Neural cell (in vitro differentiated cells): ENCODE results near the gene OR10G2.

Experiments used
- CTCF ChIP-seq: fragments of 450-650 bp; IDR thresholded peaks from 2 replicates; pipeline ENCODE4 v1.5.1; 2014; ENCODE audit warnings: antibody characterized with exemption, mild to moderate bottlenecking, moderate library complexity; ENCODE audit not compliant: poor library complexity, severe bottlenecking
- EP300 ChIP-seq: fragments of 450-650 bp; conservative IDR thresholded peaks from 2 replicates; pipeline ENCODE4 v1.6.1; 2014; ENCODE audit warnings: antibody characterized with exemption, mild to moderate bottlenecking, moderate library complexity; ENCODE audit not compliant: poor library complexity, severe bottlenecking
- EZH2 ChIP-seq: fragments of 200-600, 300-800 bp; shearing (Covaris generic), sonication (generic); IDR thresholded peaks from 2 replicates; pipeline ENCODE4 v1.6.1; 2014; ENCODE audit warnings: antibody characterized with exemption, low read length, borderline replicate concordance, mild to moderate bottlenecking; ENCODE audit not compliant: insufficient read depth, poor library complexity, severe bottlenecking
- MXI1 ChIP-seq: fragments of 450-650 bp; conservative IDR thresholded peaks from 2 replicates; pipeline ENCODE4 v1.6.1; 2014; ENCODE audit warnings: antibody characterized with exemption, mild to moderate bottlenecking; ENCODE audit not compliant: poor library complexity, severe bottlenecking
- POLR2AphosphoS5 ChIP-seq: IDR thresholded peaks from 2 replicates; pipeline ENCODE4 v1.6.1; 2012
- REST ChIP-seq: IDR thresholded peaks from 2 replicates; pipeline ENCODE4 v1.6.1; 2012; ENCODE audit warnings: borderline replicate concordance
- SMC3 ChIP-seq: fragments of 450-650 bp; conservative IDR thresholded peaks from 2 replicates; pipeline ENCODE4 v1.6.1; 2014; ENCODE audit warnings: antibody characterized with exemption, mild to moderate bottlenecking, moderate library complexity; ENCODE audit not compliant: poor library complexity
- TAF1 ChIP-seq: IDR thresholded peaks from 2 replicates; pipeline ENCODE4 v1.6.1; 2012; ENCODE audit warnings: low read depth

GRCh38 chr14:21673718-21674117 lies 39.0 kb upstream of the OR10G2 start, which contains the start of gene OR4E1:
- no peak for TF ChIP-seq REST
- no peak for TF ChIP-seq CTCF
- TF ChIP-seq EZH2, result no peak
- TF ChIP-seq MXI1, result no peak
- TF ChIP-seq EP300, result no peak
- TF ChIP-seq POLR2AphosphoS5, result no peak
- no peak for TF ChIP-seq SMC3
- TF ChIP-seq TAF1, result no peak
